GM19395 (cell line): ENCODE results near the gene SETD6.
"Not testable (repeated sequence)": the region's sequence is repeated elsewhere in the genome, so short reads cannot be mapped to it uniquely, and the experiment has no call there.

Experiments
- ATAC-seq: cut with Tn5 transposase; IDR thresholded peaks from one replicate; pipeline ENCODE4 v1.9.1; 2021; ENCODE audit warnings: mild to moderate bottlenecking, moderate library complexity; ENCODE audit not compliant: unreplicated experiment

The SETD6 gene

GRCh38 chr16:58535100-58535499, 19.8 kb downstream of the SETD6 start:
- no peak for ATAC-seq

- no peak for ATAC-seq
Measured at GRCh38 chr16:58536278-58536677, 21.0 kb downstream of the SETD6 start.

- no peak for ATAC-seq
Measured at GRCh38 chr16:58537124-58537906, 22.0 kb downstream of the SETD6 start.

- no peak for ATAC-seq
Measured at GRCh38 chr16:58541711-58542110, 26.4 kb downstream of the SETD6 start.

GRCh38 chr16:58542291-58542690, 27.0 kb downstream of the SETD6 start:
- ATAC-seq = no peak

GRCh38 chr16:58543685-58544084, 28.4 kb downstream of the SETD6 start:
- no peak for ATAC-seq

GRCh38 chr16:58548378-58548777, 33.1 kb downstream of the SETD6 start:
- ATAC-seq = no peak

GRCh38 chr16:58551496-58551895, 36.2 kb downstream of the SETD6 start:
- no peak for ATAC-seq

GRCh38 chr16:58556678-58557077, 41.4 kb downstream of the SETD6 start:
- ATAC-seq = no peak

- no peak for ATAC-seq
Measured at GRCh38 chr16:58563235-58563634, 47.9 kb downstream of the SETD6 start.

- ATAC-seq = no peak
Measured at GRCh38 chr16:58563775-58564174, 48.5 kb downstream of the SETD6 start.

GRCh38 chr16:58565697-58566096, 50.4 kb downstream of the SETD6 start:
- not testable (repeated sequence) for ATAC-seq
